Measurements from ENCODE around the gene FXYD1. TPM values are rescaled to one million over a fixed set of nuclear protein-coding genes. Genes with fewer than 3 reads are reported as not detected.

The FXYD1 gene
- total RNA-seq, 1 experiment from 2014 or later, result not detected

DNA sequence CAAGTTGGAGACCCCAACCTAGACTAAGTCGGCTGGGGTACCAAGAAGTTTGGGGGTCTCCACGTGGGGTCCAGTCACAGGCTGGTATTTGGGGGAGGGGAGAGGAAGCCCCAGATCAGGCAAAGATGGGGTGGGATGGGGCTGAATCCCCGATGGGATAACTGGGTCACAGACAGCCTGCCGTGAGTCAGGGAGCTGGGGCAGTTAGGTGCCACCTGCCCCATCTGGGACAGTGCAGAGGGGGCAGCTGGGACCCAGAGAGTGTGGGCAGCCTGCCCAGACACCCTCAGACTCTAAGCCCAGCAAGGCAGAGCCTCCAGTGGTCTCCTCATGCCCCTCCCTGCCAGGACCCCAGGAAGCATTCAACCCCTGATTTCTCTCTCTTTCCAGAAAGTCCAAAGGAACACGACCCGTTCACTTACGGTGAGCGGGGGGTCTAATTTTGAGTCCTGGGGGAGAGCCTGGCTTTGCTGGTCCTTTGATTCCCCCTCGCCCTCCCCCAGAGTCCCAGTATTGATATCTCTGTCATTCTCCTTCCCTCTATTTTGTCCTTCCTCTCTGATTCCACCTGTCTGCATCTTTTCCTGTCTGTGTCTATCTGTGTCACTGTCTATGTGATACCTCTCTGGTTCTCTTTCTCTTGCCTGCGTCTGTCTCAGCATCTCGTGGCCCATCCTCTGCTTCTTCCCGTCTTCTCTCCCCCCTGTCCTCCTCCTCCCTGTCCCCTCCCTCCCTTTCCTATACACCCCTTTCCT, 1.8 kb downstream of the FXYD1 start:
- POLR2A ChIA-PET (ENCODE audit: low non-redundant PET), result no interaction called here
- CTCF ChIA-PET, result interaction anchor here (0.6 to 2.1 kb wide), 3 partner anchors 25 to 73 kb away, joined by 3 to 8 read pairs (median 6); no protein-coding TSS in a partner anchor
- no TSS peak for BruUV-seq (replicated peaks)
- intact Hi-C loops (cut with micrococcal nuclease; ENCODE audit: unreplicated experiment), result no loop called here
- no peak for TF ChIP-seq EZH2 (IDR thresholded peaks at IDR 0.05; ENCODE audit: borderline replicate concordance, low read depth, low read length, poor library complexity, severe bottlenecking)
- TF ChIP-seq, protein P1, sequence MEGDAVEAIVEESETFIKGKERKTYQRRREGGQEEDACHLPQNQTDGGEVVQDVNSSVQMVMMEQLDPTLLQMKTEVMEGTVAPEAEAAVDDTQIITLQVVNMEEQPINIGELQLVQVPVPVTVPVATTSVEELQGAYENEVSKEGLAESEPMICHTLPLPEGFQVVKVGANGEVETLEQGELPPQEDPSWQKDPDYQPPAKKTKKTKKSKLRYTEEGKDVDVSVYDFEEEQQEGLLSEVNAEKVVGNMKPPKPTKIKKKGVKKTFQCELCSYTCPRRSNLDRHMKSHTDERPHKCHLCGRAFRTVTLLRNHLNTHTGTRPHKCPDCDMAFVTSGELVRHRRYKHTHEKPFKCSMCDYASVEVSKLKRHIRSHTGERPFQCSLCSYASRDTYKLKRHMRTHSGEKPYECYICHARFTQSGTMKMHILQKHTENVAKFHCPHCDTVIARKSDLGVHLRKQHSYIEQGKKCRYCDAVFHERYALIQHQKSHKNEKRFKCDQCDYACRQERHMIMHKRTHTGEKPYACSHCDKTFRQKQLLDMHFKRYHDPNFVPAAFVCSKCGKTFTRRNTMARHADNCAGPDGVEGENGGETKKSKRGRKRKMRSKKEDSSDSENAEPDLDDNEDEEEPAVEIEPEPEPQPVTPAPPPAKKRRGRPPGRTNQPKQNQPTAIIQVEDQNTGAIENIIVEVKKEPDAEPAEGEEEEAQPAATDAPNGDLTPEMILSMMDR (conservative IDR thresholded peaks at IDR 0.05; ENCODE audit: low read depth, low read length), result no peak
- Histone ChIP-seq H3K36me3 (ENCODE audit: insufficient read depth, low read length, poor library complexity, severe bottlenecking) (no peaks in the 10 kb centered on the region), H3K9me3 (ENCODE audit: low read depth, low read length, poor library complexity, severe bottlenecking) (no peaks in the 10 kb centered on the region), H3K27me3 (replicated peaks; ENCODE audit: insufficient read depth, low read depth, low read length, poor library complexity) (peaks cover 3% of the 10 kb centered on the region), H3K27ac (ENCODE audit: low read depth, low read length, poor library complexity, severe bottlenecking) (no peak overlapping the region), H3K4me1 (ENCODE audit: insufficient read depth, low read length, poor library complexity, severe bottlenecking) (peaks cover 27% of the 10 kb centered on the region), H3K4me3 (ENCODE audit: low read depth, low read length, poor library complexity, severe bottlenecking) (no peak overlapping the region)
- no peak for DNase-seq (ENCODE audit: low spot score)

DNA sequence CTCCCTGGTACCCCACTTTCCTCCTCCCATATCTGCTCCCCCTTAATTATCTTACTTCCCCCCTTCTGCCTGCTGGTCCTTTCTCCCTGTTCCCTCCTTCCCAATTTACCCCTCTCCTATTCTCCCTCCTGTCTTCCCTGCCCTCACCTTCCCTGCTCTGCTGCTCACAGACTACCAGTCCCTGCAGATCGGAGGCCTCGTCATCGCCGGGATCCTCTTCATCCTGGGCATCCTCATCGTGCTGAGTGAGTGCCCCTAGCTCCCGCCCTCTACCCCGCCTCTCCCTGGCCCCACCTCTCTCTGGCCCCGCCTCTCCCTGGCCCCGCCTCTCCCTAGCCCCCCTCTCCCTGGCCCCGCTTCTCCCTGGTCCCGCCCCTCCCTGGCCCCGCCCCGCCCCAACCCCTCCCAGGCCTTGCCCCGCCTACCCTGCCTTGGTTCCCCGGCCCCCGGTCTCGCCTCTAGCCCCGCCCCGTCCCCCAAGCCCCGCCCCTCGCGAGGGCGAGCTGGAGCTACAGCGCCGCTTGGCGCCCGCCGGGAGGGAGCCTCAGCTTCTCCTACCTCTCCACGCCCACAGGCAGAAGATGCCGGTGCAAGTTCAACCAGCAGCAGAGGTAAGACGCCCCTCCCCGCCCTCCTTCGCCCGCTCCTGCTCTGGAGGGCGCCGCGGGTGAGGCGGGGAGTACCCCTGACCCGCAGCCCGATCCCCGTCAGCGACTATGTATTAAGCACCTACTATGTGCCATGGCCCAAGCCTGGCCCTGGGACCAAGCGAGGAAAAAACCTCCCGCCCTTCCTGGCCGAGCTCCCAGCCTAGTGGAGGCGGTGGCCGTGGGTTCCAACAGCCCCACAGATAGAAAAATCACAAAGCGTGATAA, 2.6 kb downstream of the FXYD1 start:
- intact Hi-C loops (cut with micrococcal nuclease; ENCODE audit: unreplicated experiment), result no loop called here
- no TSS peak for BruUV-seq (replicated peaks)
- H3K36me3 ChIP-seq (ENCODE audit: insufficient read depth, low read length, poor library complexity, severe bottlenecking), result no peaks in the 10 kb centered on the region
- no peak overlapping the region for H3K4me3 ChIP-seq (ENCODE audit: low read depth, low read length, poor library complexity, severe bottlenecking)
- H3K27me3 ChIP-seq (replicated peaks; ENCODE audit: insufficient read depth, low read depth, low read length, poor library complexity), result peaks cover 3% of the 10 kb centered on the region
- H3K4me1 ChIP-seq (ENCODE audit: insufficient read depth, low read length, poor library complexity, severe bottlenecking), result peaks cover 27% of the 10 kb centered on the region
- no peaks in the 10 kb centered on the region for H3K9me3 ChIP-seq (ENCODE audit: low read depth, low read length, poor library complexity, severe bottlenecking)
- DNase-seq (ENCODE audit: low spot score), result peak; percentile 92
- TF ChIP-seq, protein P1 (conservative IDR thresholded peaks at IDR 0.05; ENCODE audit: low read depth, low read length), result peak; percentile 59
- no peak for TF ChIP-seq EZH2 (IDR thresholded peaks at IDR 0.05; ENCODE audit: borderline replicate concordance, low read depth, low read length, poor library complexity, severe bottlenecking)
- ChIA-PET POLR2A (ENCODE audit: low non-redundant PET) (interaction anchor here (0.6 kb wide), 1 partner anchor 129 kb away, joined by 3 read pairs; no protein-coding TSS in a partner anchor), CTCF (interaction anchor here (0.6 to 2.1 kb wide), 8 partner anchors 13 to 211 kb away, joined by 3 to 8 read pairs (median 5); no protein-coding TSS in a partner anchor)
- H3K27ac ChIP-seq (ENCODE audit: low read depth, low read length, poor library complexity, severe bottlenecking), result no peak overlapping the region

DNA sequence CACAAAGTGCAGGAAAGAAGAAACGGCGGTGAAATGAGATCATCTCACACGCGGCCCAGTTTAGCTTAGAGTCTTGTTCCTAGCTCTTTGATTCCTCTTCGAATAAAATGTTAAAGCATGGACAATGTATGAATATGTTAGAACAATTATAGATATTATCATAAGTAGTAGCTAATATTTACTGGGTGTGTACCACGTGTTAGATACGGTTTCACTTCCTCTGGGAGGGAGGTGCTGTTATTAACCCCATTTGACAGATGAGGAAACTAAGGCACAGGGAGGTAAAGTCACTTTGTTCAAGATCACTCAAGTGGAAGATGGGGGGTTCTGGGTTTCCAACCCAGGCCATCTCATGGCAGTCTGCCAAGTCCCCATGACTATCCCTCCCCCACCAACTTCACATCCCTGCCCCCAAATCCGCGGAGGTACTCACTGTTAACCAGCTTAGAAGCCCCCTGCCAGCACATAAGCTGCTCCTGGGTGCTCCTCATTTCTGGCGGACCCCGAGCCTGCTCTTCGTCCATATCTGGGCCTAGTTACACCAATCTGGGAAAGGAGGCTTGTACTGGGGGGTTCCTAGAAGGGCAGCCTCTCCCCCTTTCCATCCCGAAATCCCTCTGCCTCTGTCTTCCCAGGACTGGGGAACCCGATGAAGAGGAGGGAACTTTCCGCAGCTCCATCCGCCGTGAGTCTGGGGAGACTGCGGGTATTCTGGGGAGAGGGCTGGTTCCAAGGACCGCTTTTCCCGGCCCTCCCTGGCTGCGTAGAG, 3.4 kb downstream of the FXYD1 start:
- intact Hi-C loops (cut with micrococcal nuclease; ENCODE audit: unreplicated experiment), result no loop called here
- Histone ChIP-seq H3K9me3 (ENCODE audit: low read depth, low read length, poor library complexity, severe bottlenecking) (no peaks in the 10 kb centered on the region), H3K4me3 (ENCODE audit: low read depth, low read length, poor library complexity, severe bottlenecking) (peak overlapping the region; percentile 34), H3K27ac (ENCODE audit: low read depth, low read length, poor library complexity, severe bottlenecking) (no peak overlapping the region), H3K27me3 (replicated peaks; ENCODE audit: insufficient read depth, low read depth, low read length, poor library complexity) (peaks cover 3% of the 10 kb centered on the region), H3K4me1 (ENCODE audit: insufficient read depth, low read length, poor library complexity, severe bottlenecking) (peaks cover 27% of the 10 kb centered on the region), H3K36me3 (ENCODE audit: insufficient read depth, low read length, poor library complexity, severe bottlenecking) (no peaks in the 10 kb centered on the region)
- TF ChIP-seq, protein P1 (conservative IDR thresholded peaks at IDR 0.05; ENCODE audit: low read depth, low read length), result no peak
- TF ChIP-seq EZH2 (IDR thresholded peaks at IDR 0.05; ENCODE audit: borderline replicate concordance, low read depth, low read length, poor library complexity, severe bottlenecking), result no peak
- ChIA-PET POLR2A (ENCODE audit: low non-redundant PET) (interaction anchor here (0.6 kb wide), 3 partner anchors 73 to 130 kb away, joined by 3 to 7 read pairs (median 7); no protein-coding TSS in a partner anchor), CTCF (interaction anchor here (0.6 to 2.1 kb wide), 6 partner anchors 12 to 210 kb away, joined by 3 to 6 read pairs (median 5); no protein-coding TSS in a partner anchor)
- DNase-seq (ENCODE audit: low spot score), result no peak
- BruUV-seq (replicated peaks), result no TSS peak

Data from A673 (cell line).